ENCODE measurements around the gene TCN2.

- no peak for TF ChIP-seq POLR2AphosphoS5 (IDR thresholded peaks at IDR 0.05)
- no peak for TF ChIP-seq CTCF (IDR thresholded peaks at IDR 0.05)
- no peak for TF ChIP-seq POLR2A (IDR thresholded peaks at IDR 0.05)
- TF ChIP-seq EP300 (IDR thresholded peaks at IDR 0.05), result no peak
These were observed 3.2 kb upstream of the TCN2 start for GRCh38 chr22:30603801-30604200.

All from suprapubic skin (tissue), 4 donors.